CD4-positive, alpha-beta T cell treated with Interleukin-17A for 1 hour (primary cell): ENCODE results near the gene OSGIN1.

Experiments
- DNase-seq: peaks from one replicate; pipeline ENCODE4 v3.0.0-alpha.2; 2020

The OSGIN1 gene

DNA sequence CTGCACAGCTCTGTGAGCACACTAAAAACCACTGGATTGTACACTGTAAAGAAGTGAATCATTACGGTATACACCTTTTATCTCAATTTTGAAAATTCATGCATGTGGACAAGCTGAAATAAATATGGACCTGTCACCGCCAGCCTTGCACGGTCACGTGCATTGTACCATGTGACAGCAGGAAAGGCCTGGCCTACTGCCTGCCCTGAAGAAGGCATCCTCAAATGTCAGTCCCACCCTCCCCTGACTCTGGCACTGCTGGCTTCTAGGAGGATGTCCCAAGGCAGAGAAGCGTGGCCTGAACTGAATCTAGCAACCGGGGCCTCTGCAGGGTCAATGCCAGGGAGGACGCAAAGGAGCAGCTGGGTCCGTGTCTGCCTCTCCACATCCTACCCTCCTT is 54.9 kb downstream of the OSGIN1 start:
- no peak for DNase-seq

DNA sequence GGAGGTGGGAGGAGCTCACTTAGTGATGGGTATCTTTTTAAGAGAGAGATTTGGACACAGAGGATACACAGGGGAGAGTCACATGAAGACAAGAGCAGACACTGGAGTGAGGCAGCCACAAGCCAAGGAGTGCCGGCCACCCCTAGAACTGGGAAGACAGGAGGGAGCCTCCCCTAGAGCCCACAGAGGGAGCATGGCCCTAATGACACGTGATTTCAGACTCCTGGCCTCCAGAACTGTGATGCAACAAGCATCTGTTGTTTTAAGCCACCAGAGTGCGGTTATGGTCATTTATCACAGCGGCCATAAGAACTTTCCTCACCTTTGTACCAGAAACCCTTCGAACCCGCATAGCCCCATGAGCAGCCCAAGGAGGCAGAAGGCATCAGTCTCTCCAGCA is 56.2 kb downstream of the OSGIN1 start:
- no peak for DNase-seq

DNA sequence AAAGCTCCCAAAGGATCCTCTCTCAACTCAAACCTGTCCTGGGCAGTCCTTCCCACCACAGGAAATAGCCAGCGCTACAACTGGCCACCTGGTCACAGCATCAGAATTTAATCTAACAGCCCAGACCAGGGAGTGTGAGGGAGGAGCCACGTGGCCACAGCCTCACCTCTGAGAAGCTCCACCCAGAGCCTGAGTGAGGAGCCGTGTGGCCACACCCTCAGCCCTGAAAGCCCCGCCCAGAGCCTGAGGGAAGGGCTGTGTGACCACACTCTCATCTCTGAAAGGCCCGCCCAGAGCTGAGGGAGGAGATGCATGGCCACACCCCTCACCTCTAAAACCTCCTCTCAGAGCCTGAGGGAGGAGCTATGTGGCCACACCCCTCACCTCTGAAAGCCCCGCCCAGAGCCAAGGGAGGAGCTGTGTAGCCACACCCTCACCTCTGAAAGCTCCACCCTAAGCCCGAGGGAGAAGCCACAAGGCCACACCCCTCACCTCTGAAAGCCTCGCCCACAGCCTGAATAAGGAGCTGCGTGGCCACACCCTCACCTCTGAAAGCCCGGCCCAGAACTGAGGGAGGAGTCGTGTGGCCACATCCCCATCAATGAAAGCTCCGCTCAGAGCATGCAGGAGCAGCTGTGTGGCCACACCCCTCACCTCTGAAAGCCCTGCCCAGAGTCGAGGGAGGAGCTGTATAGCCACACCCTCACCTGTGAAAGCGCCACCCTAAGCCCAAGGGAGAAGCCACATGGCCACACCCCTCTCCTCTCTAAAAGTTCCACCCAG is 60.9 kb downstream of the OSGIN1 start:
- peak; percentile 53 for DNase-seq

DNA sequence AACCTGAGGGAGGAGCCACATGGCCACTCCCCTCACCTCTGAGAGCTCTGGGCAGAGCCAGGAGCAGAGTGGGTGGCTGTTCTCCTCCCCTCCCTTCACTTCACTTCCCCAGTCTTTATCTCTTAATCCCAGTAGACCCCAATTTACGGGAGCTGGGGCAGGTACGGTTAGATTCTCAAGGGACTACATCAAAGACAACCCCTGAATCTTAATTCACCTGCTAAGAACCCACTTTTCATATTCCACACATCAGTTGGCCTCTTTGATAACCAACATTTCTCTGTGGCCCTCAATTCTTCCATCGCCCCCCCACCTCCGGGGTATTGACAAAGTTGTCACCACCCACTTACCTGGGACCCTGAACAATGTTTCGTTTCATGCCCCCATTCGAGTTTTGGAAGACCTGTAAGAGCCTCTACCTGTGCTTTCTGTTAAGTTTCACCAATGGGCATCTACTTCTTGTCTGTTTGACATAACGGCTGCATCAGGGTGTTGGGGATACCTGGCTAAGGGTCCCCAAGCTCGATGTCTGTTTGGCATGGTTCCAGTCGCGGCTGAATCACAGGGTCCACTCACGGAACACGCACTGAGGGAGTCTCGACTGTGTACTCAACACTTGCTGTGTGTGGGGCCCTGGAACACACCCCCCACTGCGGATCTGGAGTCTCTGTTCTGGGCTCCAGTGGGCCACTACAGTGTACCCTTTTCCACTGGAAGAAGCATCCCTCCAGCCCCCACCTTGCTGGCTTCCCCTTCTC is 61.7 kb downstream of the OSGIN1 start:
- DNase-seq = no peak

DNA sequence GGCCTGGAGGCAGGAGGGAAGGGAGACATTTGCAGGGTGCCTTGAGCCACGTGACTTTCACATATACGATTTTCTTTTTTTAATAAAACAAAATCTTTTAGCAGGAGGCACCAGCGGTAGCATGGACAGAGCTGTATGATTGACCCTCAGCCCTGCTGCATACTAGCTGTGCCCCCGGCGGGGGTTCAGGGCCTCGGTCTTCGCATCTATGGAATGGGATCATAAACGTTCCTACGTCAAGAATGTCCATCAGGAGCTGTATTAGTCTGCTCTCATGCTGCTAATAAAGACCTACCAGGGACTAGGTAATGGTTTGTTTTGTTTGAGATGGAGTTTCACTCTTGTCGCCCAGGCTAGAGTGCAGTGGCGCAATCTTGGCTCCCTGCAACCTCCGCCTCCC is 62.4 kb downstream of the OSGIN1 start:
- no peak for DNase-seq
